GM12878 (cell line): Measurements from ENCODE around the gene NAA20. TPM values are rescaled to one million over a fixed set of nuclear protein-coding genes. Genes with fewer than 3 reads are reported as not detected.

Experiments
- ATAC-seq: fragments of 200-7000 bp; cut with Tn5 transposase; 3 replicates; pipeline ENCODE4 v1.9.1; 2020; ENCODE audit warnings: mild to moderate bottlenecking, moderate library complexity
- BruUV-seq: library from RNA; stranded (reverse); fragments of 400-500 nt; replicated peaks from 2 replicates; lab custom pipeline; 2021; lab: Mats Ljungman, UMichigan
- CTCF ChIA-PET: fragments of 300-600 bp; sonication (Branson Sonifier 250); formaldehyde crosslinking; extraction: SDS; loops from one replicate; lab custom pipeline; 2021; ENCODE audit warnings: inconsistent platforms; lab: Yijun Ruan, JAX
- POLR2A ChIA-PET: fragments of 350-600 bp; formaldehyde crosslinking; extraction: SDS; loops from one replicate; lab custom pipeline; 2021; ENCODE audit warnings: inconsistent platforms; lab: Charles Lee
- RAD21 ChIA-PET: fragments of 300-600 bp; sonication (Branson Sonifier 250); formaldehyde crosslinking; loops from one replicate; lab custom pipeline; 2023; ENCODE audit warnings: antibody characterized with exemption; ENCODE audit not compliant: unreplicated experiment; lab: Charles Lee
- SMC1A ChIA-PET: fragments of 300-600 bp; sonication (Branson Sonifier 250); formaldehyde crosslinking; loops from one replicate; lab custom pipeline; 2023; ENCODE audit not compliant: unreplicated experiment, uncharacterized antibody; lab: Charles Lee
- DNase-seq: peaks from one replicate; pipeline ENCODE4 v3.0.0-alpha.2; 2011; ENCODE audit warnings: low read depth, low spot score
- FAIRE-seq: peaks from 3 replicates; lab custom pipeline; 2011; peaks lifted over from hg19 to GRCh38; lab: Jason Lieb, UNC
- H2AFZ ChIP-seq: 2 replicates; pipeline ENCODE4 v1.6.0; 2011; ENCODE audit warnings: low read depth, low read length, control low read depth; ENCODE audit not compliant: control insufficient read depth
- H3K27ac ChIP-seq: 2 replicates; pipeline ENCODE4 v1.5.1; 2011; ENCODE audit warnings: control low read depth; ENCODE audit not compliant: control insufficient read depth, insufficient read depth
- H3K27me3 ChIP-seq, 2 experiments: replicated peaks in 1 of 2; 2 replicates each; pipeline versions ENCODE4 v1.6.0 to v1.6.1; 2011; ENCODE audit warnings: low read length in 1 of 2; ENCODE audit not compliant: control insufficient read depth in 2 of 2, insufficient read depth in 2 of 2
- H3K36me3 ChIP-seq, 2 experiments: 2 replicates each; pipeline ENCODE4 v1.5.1; 2011; ENCODE audit warnings: low read length in 1 of 2; ENCODE audit not compliant: control insufficient read depth in 2 of 2, insufficient read depth in 2 of 2
- H3K4me1 ChIP-seq: 2 replicates; pipeline ENCODE4 v1.6.1; 2011; ENCODE audit warnings: mild to moderate bottlenecking, low read length, moderate library complexity, mixed read lengths; ENCODE audit not compliant: control insufficient read depth, insufficient read depth
- H3K4me2 ChIP-seq: 2 replicates; pipeline ENCODE4 v1.6.0; 2011; ENCODE audit warnings: control low read depth; ENCODE audit not compliant: control insufficient read depth, insufficient read depth
- H3K4me3 ChIP-seq: fragments of 200-600 bp; sonication (generic); 2 replicates; pipeline ENCODE4 v1.5.1; 2016
- H3K79me2 ChIP-seq: 2 replicates; pipeline ENCODE4 v1.6.0; 2011; ENCODE audit warnings: low read length; ENCODE audit not compliant: control insufficient read depth, insufficient read depth
- H3K9ac ChIP-seq: 2 replicates; pipeline ENCODE4 v1.8.0; 2011; ENCODE audit warnings: low read length, control low read depth, mixed read lengths; ENCODE audit not compliant: control insufficient read depth, insufficient read depth
- H3K9me3 ChIP-seq: replicated peaks from 3 replicates; pipeline ENCODE4 v1.5.1; 2011; ENCODE audit warnings: mild to moderate bottlenecking, low read length; ENCODE audit not compliant: control insufficient read depth, insufficient read depth
- H4K20me1 ChIP-seq: 2 replicates; pipeline ENCODE4 v1.6.0; 2011; ENCODE audit not compliant: control insufficient read depth, insufficient read depth
- E2F8 ChIP-seq: fragments of 450-650 bp; IDR thresholded peaks from 2 replicates; pipeline ENCODE4 v1.6.1; 2018; ENCODE audit warnings: mild to moderate bottlenecking, low read depth, moderate library complexity; ENCODE audit not compliant: partially characterized antibody
- MEF2B ChIP-seq: fragments of 450-650 bp; IDR thresholded peaks from 2 replicates; pipeline ENCODE4 v1.6.1; 2018; ENCODE audit warnings: mild to moderate bottlenecking, moderate library complexity; ENCODE audit not compliant: partially characterized antibody, poor library complexity, severe bottlenecking
- SKIL ChIP-seq: fragments of 450-650 bp; IDR thresholded peaks from 2 replicates; pipeline ENCODE4 v1.6.1; 2017; ENCODE audit warnings: mild to moderate bottlenecking, low read depth, inconsistent platforms; ENCODE audit not compliant: poor library complexity, severe bottlenecking
- YBX1 ChIP-seq: fragments of 450-650 bp; IDR thresholded peaks from 2 replicates; pipeline ENCODE4 v1.6.1; 2016; ENCODE audit warnings: antibody characterized with exemption
- WGBS: methylation state at CpG from one replicate; pipeline ENCODE4 v1.1.6; 2016; ENCODE audit warnings: low lambda C conversion rate; ENCODE audit not compliant: insufficient replicate concordance, insufficient coverage; ENCODE audit errors: missing lambda C conversion rate; 5-methylcytosine and 5-hydroxymethylcytosine counted together
- in situ Hi-C: fragments of 300-500 bp; cut with MboI; formaldehyde crosslinking; loops from 9 replicates; pipeline ENCODE4 v1.14.3; 2018; ENCODE audit warnings: mixed read lengths
- intact Hi-C: fragments of 100-400 bp; cut with micrococcal nuclease; formaldehyde crosslinking; loops from one replicate; pipeline ENCODE4 v1.14.2; 2022; ENCODE audit not compliant: unreplicated experiment
- polyA plus RNA-seq, 11 experiments: library from polyadenylated mRNA; depleted of rRNA in 4 of 11; unstranded in 6 of 11; stranded (reverse) in 5 of 11; fragments of >200 nt; fragmentation: Nextera tagmentation in 4 of 11; fragmentation: Illumina TruSeq in 1 of 11; extraction: Ambion mirVana in 4 of 11; extraction: Trizol in 1 of 11; gene quantifications; 1 replicate in 1 of 11; 2 replicates in 10 of 11; pipeline versions ENCODE4 v1.2.1 to v1.2.3, GENCODE V29; 2011 to 2016; ENCODE audit warnings: inconsistent platforms in 2 of 11, missing spikeins in 2 of 11, low read depth in 1 of 11
- total RNA-seq, 4 experiments: library from RNA; depleted of rRNA in 3 of 4; stranded (reverse); fragments of >200 nt in 3 of 4; fragmentation: Illumina TruSeq in 1 of 4; extraction: Trizol in 1 of 4; gene quantifications; 2 replicates each; pipeline versions ENCODE4 v1.2.1 to v1.2.3, GENCODE V29; 2013 to 2021

Gene NAA20
- total and polyA plus RNA-seq, 10 of the 15 experiments (the other 5 are each of a cell fraction or from before 2014, with no cell fraction given), result 48.3 to 366 (median 89.1) TPM

- Histone ChIP-seq H3K9me3 (no peaks in the 10 kb centered on the region), H3K36me3 (no peaks in the 10 kb centered on the region), H3K4me3 (no peak overlapping the region), H3K27me3 (no peaks in the 10 kb centered on the region; a peak in 2 of 4 replicates), H3K79me2 (no peaks in the 10 kb centered on the region), H3K27ac (no peak overlapping the region), H4K20me1 (no peaks in the 10 kb centered on the region), H3K4me1 (no peaks in the 10 kb centered on the region), H3K4me2 (no peak overlapping the region), H3K9ac (no peak overlapping the region), H2AFZ (no peak overlapping the region)
- 26% methylated on average over 12 of the region's 12 CpGs for WGBS
- in situ Hi-C loops, result no loop called here
- ChIA-PET RAD21 (no interaction called here), POLR2A (no interaction called here), CTCF (interaction anchor here (1.0 kb wide), 1 partner anchor 20 kb away, joined by 3 read pairs; no protein-coding TSS in a partner anchor), SMC1A (no interaction called here)
- FAIRE-seq, result no peak
- DNase-seq, result no peak
- no TSS peak for BruUV-seq
- intact Hi-C loops, result no loop called here
- no peak for ATAC-seq
- TF ChIP-seq YBX1 (no peak), MEF2B (no peak), SKIL (no peak), E2F8 (no peak)
Observed at GRCh38 chr20:20063941-20064702, 47.0 kb downstream of the NAA20 start.
